Prostate gland (tissue), 2 donors: Measurements from ENCODE around the gene STEAP2. TPM values are rescaled to one million over a fixed set of nuclear protein-coding genes. Genes with fewer than 3 reads are reported as not detected.

Experiments used
- DNase-seq: peaks from one replicate; pipeline ENCODE4 v3.0.0-alpha.2; 2019; ENCODE audit warnings: low spot score
- H3K27ac ChIP-seq, 2 donors: fragments of 200-600 bp; sonication (generic); 2 replicates each; pipeline ENCODE4 v1.5.1; 2017 to 2019
- H3K27me3 ChIP-seq: fragments of 200-600 bp; sonication (generic); replicated peaks from 2 replicates; pipeline ENCODE4 v1.5.1; 2019; ENCODE audit not compliant: insufficient read depth
- H3K36me3 ChIP-seq, 2 donors: fragments of 200-600 bp; sonication (generic); 1 replicate in 1 of 2; 2 replicates in 1 of 2; pipeline versions ENCODE4 v1.5.1 to v1.8.1; 2017 to 2019
- H3K4me1 ChIP-seq: fragments of 200-600 bp; sonication (generic); replicated peaks from 2 replicates; pipeline ENCODE4 v1.5.1; 2019
- H3K4me3 ChIP-seq, 2 donors: fragments of 200-600 bp; sonication (generic); 2 replicates each; pipeline ENCODE4 v1.5.1; 2017 to 2019
- H3K9me3 ChIP-seq: fragments of 200-600 bp; sonication (generic); 2 replicates; pipeline ENCODE4 v1.5.1; 2017
- POLR2A ChIP-seq: fragments of 450-650 bp; IDR thresholded peaks from one replicate; pipeline ENCODE4 v1.6.1; 2016; ENCODE audit warnings: antibody characterized with exemption, mild to moderate bottlenecking
- POLR2AphosphoS5 ChIP-seq: sonication (generic); formaldehyde crosslinking; IDR thresholded peaks from one replicate; pipeline ENCODE4 v1.6.1; 2017; ENCODE audit warnings: antibody characterized with exemption
- WGBS: methylation state at CpG from one replicate; pipeline ENCODE4 v1.1.5; 2018; 5-methylcytosine and 5-hydroxymethylcytosine counted together
- intact Hi-C: fragments of 100-400 bp; cut with DNase I; formaldehyde crosslinking; loops from one replicate; pipeline ENCODE4 v1.14.2; 2022
- total RNA-seq, 2 donors: library from RNA; depleted of rRNA; stranded (reverse); fragments of >200 nt; gene quantifications; one replicate each; pipeline ENCODE4 v1.1.0, GENCODE V29; 2016
- TF ChIP-seq, protein P1 (sequence below), 4 experiments: fragments of 200-600 bp in 2 of 4; fragments of 450-650 bp in 2 of 4; sonication (generic) in 2 of 4; IDR thresholded peaks; 1 replicate in 3 of 4; 2 replicates in 1 of 4; pipeline ENCODE4 v1.5.1; 2016 to 2019; ENCODE audit warnings: antibody characterized with exemption in 4 of 4, mild to moderate bottlenecking in 2 of 4, moderate library complexity in 2 of 4

STEAP2 gene
- total RNA-seq, 2 donors from 2014 or later: 167 to 555 TPM

DNA sequence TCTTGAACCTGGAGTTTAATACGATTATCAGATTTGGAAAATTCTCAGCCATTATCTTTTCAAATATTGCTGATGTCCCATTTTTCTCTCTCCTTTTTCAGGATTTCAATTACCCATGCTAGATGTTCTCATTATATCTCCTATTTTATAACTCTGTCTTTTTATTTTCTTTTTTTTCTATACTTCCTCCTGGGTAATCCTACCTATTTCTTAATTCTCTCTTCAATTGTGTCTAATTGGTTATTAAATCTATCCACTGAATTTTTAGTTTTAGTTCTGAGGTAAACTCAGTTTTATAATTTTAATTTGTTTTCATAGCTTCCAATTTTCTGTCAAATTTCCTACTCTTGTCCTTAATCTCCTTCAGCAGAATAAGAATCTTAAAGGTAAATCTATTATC, 41.6 kb upstream of the STEAP2 start:
- TF ChIP-seq POLR2A (no peak), POLR2AphosphoS5 (no peak)
- TF ChIP-seq, protein P1, sequence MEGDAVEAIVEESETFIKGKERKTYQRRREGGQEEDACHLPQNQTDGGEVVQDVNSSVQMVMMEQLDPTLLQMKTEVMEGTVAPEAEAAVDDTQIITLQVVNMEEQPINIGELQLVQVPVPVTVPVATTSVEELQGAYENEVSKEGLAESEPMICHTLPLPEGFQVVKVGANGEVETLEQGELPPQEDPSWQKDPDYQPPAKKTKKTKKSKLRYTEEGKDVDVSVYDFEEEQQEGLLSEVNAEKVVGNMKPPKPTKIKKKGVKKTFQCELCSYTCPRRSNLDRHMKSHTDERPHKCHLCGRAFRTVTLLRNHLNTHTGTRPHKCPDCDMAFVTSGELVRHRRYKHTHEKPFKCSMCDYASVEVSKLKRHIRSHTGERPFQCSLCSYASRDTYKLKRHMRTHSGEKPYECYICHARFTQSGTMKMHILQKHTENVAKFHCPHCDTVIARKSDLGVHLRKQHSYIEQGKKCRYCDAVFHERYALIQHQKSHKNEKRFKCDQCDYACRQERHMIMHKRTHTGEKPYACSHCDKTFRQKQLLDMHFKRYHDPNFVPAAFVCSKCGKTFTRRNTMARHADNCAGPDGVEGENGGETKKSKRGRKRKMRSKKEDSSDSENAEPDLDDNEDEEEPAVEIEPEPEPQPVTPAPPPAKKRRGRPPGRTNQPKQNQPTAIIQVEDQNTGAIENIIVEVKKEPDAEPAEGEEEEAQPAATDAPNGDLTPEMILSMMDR (IDR thresholded peaks at IDR 0.05): no peak
- Histone ChIP-seq H3K4me3 (no peak overlapping the region), H3K27me3 (no peaks in the 10 kb centered on the region), H3K4me1 (no peaks in the 10 kb centered on the region), H3K36me3 (no peaks in the 10 kb centered on the region), H3K9me3 (no peaks in the 10 kb centered on the region), H3K27ac (no peak overlapping the region)
- intact Hi-C loops: no loop called here
- no peak for DNase-seq
- 100% methylated on average over 1 of the region's 1 CpG for WGBS

DNA sequence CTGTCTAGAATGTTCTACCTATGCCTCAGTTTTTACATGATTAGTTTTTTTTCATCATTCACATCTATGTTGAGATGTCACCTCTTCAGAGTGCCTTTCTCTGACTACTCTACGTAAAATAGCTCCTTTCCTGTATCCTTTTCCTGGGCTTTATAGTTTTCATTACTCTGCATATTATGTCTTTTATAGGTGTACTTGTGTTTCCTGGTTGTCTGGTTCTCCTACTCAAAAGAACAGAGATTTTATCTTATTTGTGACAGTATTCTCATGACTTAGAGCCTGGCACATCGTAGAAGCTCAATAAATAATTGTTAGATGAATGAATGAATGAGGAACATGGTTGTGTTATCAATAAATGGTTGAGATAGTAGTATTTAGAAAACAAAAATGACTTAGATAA, 39.4 kb upstream of the STEAP2 start:
- WGBS: 57% methylated on average over 2 of the region's 2 CpGs
- no peaks in the 10 kb centered on the region for H3K9me3 ChIP-seq
- H3K4me3 ChIP-seq: no peak overlapping the region
- no peaks in the 10 kb centered on the region for H3K27me3 ChIP-seq
- no peaks in the 10 kb centered on the region for H3K4me1 ChIP-seq
- no peak for DNase-seq
- TF ChIP-seq POLR2A: no peak
- peak; percentile 53 for TF ChIP-seq POLR2AphosphoS5
- intact Hi-C loops: no loop called here
- H3K27ac ChIP-seq: peak overlapping the region in 1 of 2 donors; percentile 38
- no peaks in the 10 kb centered on the region for H3K36me3 ChIP-seq

DNA sequence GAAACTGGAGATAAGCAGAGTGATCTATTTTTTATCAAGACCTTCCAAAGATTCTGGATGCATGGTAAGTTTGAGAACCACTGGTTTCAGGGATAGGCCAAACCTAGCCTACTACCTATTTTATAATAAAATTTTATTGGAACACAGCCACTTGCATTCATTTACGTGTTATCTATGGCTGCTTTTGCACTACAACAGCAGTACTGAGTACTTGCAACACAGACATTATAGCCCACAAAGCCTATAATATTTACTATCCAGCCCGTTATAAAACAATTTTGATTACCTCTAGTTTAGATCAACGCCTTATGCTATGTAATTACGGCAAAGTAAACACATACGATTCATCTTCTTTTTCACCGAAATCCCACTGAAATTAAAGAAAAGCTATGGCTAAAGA, 38.9 kb upstream of the STEAP2 start:
- H3K36me3 ChIP-seq: no peaks in the 10 kb centered on the region
- WGBS: 88% methylated on average over 6 of the region's 6 CpGs
- no peaks in the 10 kb centered on the region for H3K27me3 ChIP-seq
- H3K27ac ChIP-seq: peak overlapping the region in 1 of 2 donors; percentile 38
- no peak for DNase-seq
- no peaks in the 10 kb centered on the region for H3K4me1 ChIP-seq
- no peak for TF ChIP-seq POLR2AphosphoS5
- TF ChIP-seq, protein P1 (IDR thresholded peaks at IDR 0.05): no peak
- no peak for TF ChIP-seq POLR2A
- no peaks in the 10 kb centered on the region for H3K9me3 ChIP-seq
- intact Hi-C loops: no loop called here
- no peak overlapping the region for H3K4me3 ChIP-seq

DNA sequence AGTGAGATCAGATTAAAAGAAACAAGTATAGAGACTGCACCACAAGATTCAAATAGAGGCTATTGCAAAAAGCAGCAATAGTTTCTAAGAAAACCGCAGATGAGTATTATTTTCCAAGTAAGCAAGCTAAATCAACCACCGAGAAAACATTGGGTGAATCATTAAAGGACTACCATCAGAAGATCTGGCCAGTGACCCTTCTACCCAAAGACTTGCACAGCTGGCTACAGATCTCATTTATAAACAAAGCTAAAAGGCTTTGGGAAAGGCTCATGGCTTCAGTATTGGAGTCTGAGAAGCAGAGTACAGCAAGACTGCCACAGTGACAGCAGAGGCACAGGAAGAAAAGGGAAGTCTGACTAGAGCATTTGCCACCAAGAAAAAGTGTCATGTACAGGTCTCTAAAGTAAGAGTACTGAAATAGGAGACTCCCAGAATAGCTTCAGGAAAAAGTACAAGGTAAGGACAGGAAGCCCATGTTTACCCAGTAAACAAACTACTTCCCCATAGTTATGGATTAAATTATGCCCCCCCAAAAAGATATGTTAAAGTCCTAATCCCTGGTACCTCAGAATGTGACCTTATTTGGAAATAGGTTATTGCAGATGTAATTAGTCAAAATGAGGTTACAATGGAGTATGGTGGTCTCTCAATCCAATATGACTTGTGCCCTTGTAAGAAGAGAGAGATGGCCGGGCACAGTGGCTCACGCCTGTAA, 38.3 kb upstream of the STEAP2 start:
- H3K4me3 ChIP-seq: no peak overlapping the region
- WGBS: 88% methylated on average over 4 of the region's 4 CpGs
- H3K27me3 ChIP-seq: no peaks in the 10 kb centered on the region
- TF ChIP-seq POLR2A (no peak), POLR2AphosphoS5 (no peak)
- no peaks in the 10 kb centered on the region for H3K36me3 ChIP-seq
- H3K9me3 ChIP-seq: no peaks in the 10 kb centered on the region
- intact Hi-C loops: no loop called here
- no peaks in the 10 kb centered on the region for H3K4me1 ChIP-seq
- DNase-seq: no peak
- peak overlapping the region in 1 of 2 donors; percentile 2 for H3K27ac ChIP-seq

DNA sequence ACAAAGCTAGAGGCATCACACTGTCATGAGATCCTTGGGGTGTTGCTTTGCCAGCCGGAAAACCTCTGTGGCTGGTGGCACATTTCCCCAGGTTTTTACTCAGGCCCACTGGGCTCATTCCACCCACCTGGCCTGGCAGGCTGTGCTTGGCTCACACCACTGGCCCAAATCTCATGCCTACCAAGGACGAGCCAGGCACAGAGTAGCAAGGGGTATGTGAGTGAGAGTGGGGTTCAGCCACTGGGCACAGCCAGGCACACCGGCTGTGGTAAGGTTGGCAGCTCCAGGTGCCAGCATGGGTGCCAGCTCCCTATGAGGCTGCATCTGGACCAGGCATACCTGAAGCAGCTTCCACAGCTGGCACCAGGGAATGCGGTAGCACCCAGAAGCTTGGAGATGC, 35.9 kb upstream of the STEAP2 start:
- Histone ChIP-seq H3K27ac (no peak overlapping the region), H3K27me3 (no peaks in the 10 kb centered on the region), H3K9me3 (no peaks in the 10 kb centered on the region), H3K36me3 (no peaks in the 10 kb centered on the region), H3K4me3 (no peak overlapping the region), H3K4me1 (no peaks in the 10 kb centered on the region)
- no peak for DNase-seq
- intact Hi-C loops: no loop called here
- TF ChIP-seq POLR2A (no peak), POLR2AphosphoS5 (no peak)
- TF ChIP-seq, protein P1 (IDR thresholded peaks at IDR 0.05): no peak
- 100% methylated on average over 3 of the region's 4 CpGs for WGBS

DNA sequence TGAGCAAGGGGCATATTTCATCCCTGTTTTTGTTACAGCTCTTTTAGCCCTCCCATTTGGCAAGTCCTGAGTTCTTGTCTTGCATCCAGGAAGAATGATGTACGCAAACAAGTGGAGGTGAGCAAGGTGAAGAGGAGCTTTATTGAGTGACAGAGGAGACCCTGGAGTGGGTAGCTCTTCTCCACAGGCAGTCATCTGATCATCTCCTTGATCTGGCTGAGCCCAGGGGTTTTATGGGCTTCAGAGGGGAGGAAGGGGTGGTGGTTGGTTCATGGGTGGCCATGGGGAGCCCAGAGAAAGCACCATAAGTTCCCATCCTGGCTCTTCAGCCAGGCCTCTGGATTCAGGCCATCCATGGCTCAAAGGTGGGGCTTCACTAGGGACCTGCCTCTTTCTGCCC, 35.3 kb upstream of the STEAP2 start:
- H3K9me3 ChIP-seq: no peaks in the 10 kb centered on the region
- TF ChIP-seq, protein P1 (IDR thresholded peaks at IDR 0.05): no peak
- no peak for TF ChIP-seq POLR2AphosphoS5
- TF ChIP-seq POLR2A: no peak
- H3K4me1 ChIP-seq: no peaks in the 10 kb centered on the region
- intact Hi-C loops: no loop called here
- no peak overlapping the region for H3K4me3 ChIP-seq
- WGBS: 100% methylated on average over 1 of the region's 1 CpG
- no peak for DNase-seq
- no peaks in the 10 kb centered on the region for H3K36me3 ChIP-seq
- no peak overlapping the region for H3K27ac ChIP-seq
- no peaks in the 10 kb centered on the region for H3K27me3 ChIP-seq
